Kidney epithelial cell (primary cell): ENCODE measurements around the gene EPHB3. TPM values are rescaled to one million over a fixed set of nuclear protein-coding genes. Genes with fewer than 3 reads are reported as not detected.

Source experiments
- DNase-seq: peaks from one replicate; pipeline ENCODE4 v3.0.0-alpha.2; 2010; ENCODE audit warnings: low read depth
- H3K27me3 ChIP-seq: 2 replicates; pipeline ENCODE4 v1.6.0; 2011; ENCODE audit warnings: low read length; ENCODE audit not compliant: control insufficient read depth, insufficient read depth
- H3K36me3 ChIP-seq: 2 replicates; pipeline ENCODE4 v1.5.1; 2011; ENCODE audit warnings: low read length; ENCODE audit not compliant: control insufficient read depth, insufficient read depth
- H3K4me3 ChIP-seq: 2 replicates; pipeline ENCODE4 v1.5.1; 2011; ENCODE audit warnings: low read depth, mild to moderate bottlenecking, control low read depth, low read length
- total RNA-seq: library from RNA; depleted of rRNA; stranded (reverse); fragments of >200 nt; gene quantifications from 2 replicates; pipeline ENCODE4 v1.2.3, GENCODE V29; 2015
- TF ChIP-seq, protein P1 (sequence below): IDR thresholded peaks from 2 replicates; pipeline ENCODE4 v1.5.1; 2011; ENCODE audit warnings: mild to moderate bottlenecking, moderate library complexity, low read length, control low read depth, inconsistent platforms; ENCODE audit not compliant: insufficient read depth, poor library complexity, severe bottlenecking

The EPHB3 gene
- total RNA-seq, 1 donor from 2014 or later: 1.5 TPM

DNA sequence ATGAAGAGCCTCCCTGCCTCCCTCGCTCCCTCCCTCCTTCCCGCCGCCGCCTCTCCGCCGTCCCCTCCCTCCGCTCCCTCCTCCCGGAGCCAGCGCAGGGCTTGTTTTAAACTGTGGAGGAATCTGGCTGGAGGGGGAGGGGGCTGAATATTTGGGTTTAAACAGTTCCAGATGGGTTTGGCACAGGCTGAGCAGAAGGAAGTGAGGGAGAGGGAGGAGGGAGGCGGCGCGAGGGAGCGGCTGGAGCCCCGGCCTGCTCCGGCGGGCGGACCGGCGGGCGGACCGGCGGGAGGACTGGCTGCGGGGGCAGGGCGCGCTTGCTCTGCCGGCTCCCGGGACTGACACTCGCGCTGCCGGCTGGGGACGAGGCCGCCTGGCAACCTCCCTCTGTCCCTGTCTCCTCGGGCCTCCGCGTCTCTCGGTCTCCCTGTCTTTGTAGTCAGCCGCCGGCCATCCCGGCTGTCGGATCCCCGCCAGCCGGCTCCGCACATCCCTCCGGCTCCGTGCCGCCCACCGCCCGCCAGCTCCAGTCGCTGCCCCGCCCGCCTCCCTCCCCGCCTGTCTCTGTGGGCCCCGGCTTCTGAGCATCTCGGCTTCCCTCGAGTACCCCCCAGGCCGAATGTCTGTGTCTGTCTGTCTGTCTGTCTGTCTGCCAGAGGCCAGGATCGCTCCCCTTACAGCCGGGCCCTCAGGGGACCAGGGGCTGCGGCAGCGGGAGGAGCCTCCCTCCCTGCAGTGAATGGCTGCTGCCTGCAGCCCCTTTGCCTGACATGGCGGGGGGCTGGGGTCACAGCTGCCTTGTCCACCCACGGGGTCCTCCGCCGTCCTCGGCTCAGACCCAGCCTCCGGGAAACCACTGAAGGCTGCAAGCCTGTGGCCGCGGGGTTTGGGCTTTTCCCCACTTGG lies 7.6 kb downstream of the EPHB3 start:
- TF ChIP-seq, protein P1, sequence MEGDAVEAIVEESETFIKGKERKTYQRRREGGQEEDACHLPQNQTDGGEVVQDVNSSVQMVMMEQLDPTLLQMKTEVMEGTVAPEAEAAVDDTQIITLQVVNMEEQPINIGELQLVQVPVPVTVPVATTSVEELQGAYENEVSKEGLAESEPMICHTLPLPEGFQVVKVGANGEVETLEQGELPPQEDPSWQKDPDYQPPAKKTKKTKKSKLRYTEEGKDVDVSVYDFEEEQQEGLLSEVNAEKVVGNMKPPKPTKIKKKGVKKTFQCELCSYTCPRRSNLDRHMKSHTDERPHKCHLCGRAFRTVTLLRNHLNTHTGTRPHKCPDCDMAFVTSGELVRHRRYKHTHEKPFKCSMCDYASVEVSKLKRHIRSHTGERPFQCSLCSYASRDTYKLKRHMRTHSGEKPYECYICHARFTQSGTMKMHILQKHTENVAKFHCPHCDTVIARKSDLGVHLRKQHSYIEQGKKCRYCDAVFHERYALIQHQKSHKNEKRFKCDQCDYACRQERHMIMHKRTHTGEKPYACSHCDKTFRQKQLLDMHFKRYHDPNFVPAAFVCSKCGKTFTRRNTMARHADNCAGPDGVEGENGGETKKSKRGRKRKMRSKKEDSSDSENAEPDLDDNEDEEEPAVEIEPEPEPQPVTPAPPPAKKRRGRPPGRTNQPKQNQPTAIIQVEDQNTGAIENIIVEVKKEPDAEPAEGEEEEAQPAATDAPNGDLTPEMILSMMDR: no peak
- H3K4me3 ChIP-seq: peak overlapping the region; percentile 38
- H3K36me3 ChIP-seq: no peaks in the 10 kb centered on the region
- DNase-seq: no peak
- peaks cover 26% of the 10 kb centered on the region for H3K27me3 ChIP-seq

GRCh38 chr3:184570035-184570434 lies 8.4 kb downstream of the EPHB3 start:
- TF ChIP-seq, protein P1: no peak
- no peak overlapping the region for H3K4me3 ChIP-seq
- H3K36me3 ChIP-seq: no peaks in the 10 kb centered on the region
- DNase-seq: no peak
- H3K27me3 ChIP-seq: peaks cover 26% of the 10 kb centered on the region

DNA sequence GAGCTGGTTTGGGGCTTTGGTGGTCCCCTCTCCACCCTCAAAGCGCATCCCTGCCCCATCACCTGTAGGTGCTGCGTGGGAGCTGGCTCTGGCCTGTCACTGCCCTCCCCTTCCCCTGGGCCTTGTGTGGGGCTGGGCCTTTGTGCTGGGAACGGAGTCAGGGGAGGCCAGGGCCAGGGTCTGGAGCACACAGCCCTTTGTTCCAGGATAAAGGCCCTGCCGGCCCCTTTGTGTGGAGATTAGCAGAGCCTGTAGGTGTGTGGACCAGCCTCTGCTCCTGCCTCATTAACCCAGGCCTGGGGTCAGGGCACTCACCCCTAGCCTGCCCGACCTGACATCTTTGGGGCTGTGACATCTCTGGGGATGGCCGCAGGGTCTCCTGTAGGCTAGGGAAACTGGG lies 8.9 kb downstream of the EPHB3 start:
- TF ChIP-seq, protein P1: no peak
- Histone ChIP-seq H3K4me3 (no peak overlapping the region), H3K36me3 (no peaks in the 10 kb centered on the region), H3K27me3 (peaks cover 25% of the 10 kb centered on the region)
- no peak for DNase-seq

DNA sequence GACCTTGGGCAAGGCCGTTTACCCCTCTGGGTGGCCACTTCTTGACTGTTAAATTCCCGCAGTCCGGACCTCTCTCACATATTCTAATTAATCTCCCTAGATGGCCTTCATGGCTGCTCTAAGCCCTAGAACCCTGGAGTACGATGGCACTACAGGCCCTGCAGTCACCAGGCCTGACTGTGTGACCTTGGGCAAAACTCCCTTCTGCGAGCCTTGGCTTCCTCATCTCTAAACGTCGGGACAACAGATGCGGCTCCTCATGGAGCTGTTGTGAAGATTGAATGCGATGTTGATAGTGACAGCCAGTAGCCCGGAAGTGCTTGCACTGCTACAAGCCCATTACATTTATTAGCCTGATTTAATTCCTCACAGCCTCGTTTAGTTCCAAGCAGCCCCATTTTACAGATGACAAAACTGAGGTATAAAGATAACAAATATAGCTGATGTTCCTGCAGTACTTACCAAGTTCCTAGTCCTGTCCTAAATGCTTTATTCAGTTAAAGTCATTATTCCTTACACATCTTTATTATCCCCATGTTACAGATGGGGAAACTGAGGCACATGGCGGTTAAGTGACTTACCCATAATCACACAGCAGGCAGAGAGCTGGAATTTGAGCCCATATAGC lies 10.3 kb downstream of the EPHB3 start:
- Histone ChIP-seq H3K36me3 (no peaks in the 10 kb centered on the region), H3K27me3 (peaks cover 23% of the 10 kb centered on the region), H3K4me3 (no peak overlapping the region)
- DNase-seq: no peak
- TF ChIP-seq, protein P1: no peak

GRCh38 chr3:184572633-184573270 lies 11.2 kb downstream of the EPHB3 start:
- TF ChIP-seq, protein P1: no peak
- Histone ChIP-seq H3K36me3 (no peaks in the 10 kb centered on the region), H3K27me3 (peaks cover 23% of the 10 kb centered on the region), H3K4me3 (no peak overlapping the region)
- no peak for DNase-seq
